Activated T-helper 1 cell treated with Interleukin-2 at 50 U/mL for 16 hours (primary cell): ENCODE data around the gene DEPDC7.
"Not testable (repeated sequence)": the region's sequence is repeated elsewhere in the genome, so short reads cannot be mapped to it uniquely, and the experiment has no call there.

Experiments
- DNase-seq: peaks from one replicate; pipeline ENCODE4 v3.0.0-alpha.2; 2020; ENCODE audit warnings: low read depth

The DEPDC7 gene

DNA sequence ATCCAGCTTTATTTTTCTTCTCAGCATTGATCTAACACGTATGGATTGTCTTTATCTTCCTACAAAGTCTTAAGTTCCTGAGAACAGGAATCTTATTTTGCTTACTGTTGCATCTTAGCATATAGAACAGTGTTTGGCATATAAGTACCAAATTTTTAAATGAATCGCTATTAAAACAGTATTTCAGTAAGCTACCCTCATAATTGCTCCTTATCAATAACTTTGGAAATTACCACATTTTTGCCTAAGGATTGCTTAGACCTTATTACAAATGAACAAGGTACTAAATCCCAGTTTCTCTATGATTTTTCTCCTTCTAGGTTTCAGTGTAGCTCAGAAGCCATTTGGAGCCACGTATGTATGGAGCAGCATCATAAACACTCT lies 9.7 kb downstream of the DEPDC7 start:
- no peak for DNase-seq

DNA sequence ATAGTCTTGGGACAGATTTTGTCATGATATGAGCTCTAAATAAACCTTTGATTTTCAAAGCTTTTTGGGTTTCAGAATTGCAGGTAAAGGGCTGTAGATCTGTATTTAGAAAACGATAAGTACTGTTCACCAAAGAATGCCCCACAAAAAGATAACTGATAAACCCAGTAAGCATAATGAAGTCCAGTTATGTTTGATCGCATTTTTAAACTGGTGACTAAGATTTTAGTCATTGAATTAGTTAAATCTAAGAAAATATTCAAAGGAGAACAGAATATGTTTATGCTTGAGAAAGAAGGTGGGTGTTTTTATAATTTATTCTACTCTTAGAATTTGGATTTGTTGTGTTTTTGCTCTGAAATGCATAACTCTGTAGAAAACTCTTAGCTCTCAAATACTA lies 11.6 kb downstream of the DEPDC7 start:
- no peak for DNase-seq

DNA sequence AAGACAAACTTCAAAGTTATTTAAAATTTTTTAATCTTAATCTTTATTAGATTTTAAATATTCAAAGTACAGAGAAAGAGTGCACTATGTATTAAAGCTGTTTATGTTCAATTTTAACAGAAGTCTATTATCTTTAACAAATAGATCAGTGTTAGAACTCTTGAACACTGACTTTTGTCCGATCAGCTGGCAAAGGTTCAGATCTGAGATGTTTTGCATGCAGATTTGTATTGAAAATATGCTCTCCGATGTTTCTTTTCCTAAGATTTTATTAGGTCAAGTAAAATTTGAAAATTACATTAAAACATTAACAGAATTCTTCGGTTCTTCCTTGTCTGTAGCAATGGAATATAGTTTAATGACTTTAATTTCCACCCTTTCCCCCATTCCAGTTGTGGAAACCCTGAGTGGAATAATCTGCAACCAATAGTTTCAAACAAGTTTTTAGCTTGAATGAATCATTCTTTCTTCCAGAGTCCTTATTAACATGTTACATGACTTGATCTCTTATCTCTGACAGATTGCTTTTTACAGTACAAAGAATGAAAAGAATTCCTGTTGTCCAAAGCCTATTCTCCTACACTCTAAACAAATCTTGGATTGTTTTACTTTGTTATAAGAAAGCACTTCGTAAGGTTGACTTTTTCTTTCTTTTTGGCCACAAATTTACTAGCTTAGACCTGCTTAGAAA lies 12.3 kb downstream of the DEPDC7 start:
- DNase-seq = no peak

DNA sequence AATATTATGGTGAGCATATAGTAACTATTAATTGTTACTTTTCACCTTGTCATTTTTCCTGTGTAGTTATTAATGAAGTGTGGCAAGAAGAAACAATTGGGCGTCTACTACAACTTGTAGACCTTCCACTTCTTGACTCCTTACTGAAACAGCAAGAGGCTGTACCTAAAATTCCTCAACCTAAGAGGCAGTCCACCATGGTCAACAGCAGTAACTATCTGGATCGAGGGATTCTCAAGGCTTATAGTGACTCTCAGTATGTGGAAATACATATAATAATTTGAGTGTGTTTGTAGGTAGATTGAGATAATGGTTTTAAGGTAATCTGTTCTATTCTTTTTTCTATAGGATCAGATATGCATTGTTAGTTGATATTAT lies 12.8 kb downstream of the DEPDC7 start:
- DNase-seq = no peak

DNA sequence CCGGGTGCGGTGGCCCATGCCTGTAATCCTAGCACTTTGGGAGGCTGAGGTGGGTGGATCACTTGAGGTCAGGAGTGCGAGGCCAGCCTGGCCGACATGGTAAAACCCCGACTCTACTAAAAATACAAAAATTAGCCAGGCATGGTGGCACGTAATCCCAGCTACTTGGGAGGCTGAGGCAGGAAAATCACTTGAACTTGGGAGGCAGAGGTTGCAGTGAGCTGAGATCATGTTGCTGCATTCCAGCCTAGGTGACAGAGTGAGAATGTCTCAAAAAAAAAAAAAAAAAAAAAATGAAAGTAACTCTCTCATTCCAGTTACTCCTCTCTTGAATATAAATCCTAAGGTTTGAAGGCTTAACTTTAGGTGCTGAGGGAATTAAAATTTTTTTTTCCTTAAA lies 13.5 kb downstream of the DEPDC7 start:
- DNase-seq = not testable (repeated sequence)

DNA sequence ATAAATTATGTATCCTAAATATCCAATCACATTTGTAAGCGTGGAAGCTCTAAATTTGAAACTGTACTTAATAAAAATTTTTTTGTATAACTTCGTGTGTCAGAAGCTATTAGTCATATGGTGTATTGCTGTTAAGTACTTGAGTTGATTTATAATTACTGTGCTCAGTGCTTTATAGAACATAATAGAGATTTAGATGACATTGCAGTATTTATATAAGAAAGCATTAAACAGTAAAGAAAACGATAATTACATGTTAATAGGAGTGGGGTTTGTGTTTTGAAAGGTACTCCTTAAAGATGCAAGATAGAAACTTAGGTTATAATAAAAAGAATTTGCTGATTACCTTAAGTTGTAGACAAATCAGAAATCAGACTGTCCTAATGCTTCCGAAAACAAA lies 17.8 kb downstream of the DEPDC7 start:
- DNase-seq = no peak

DNA sequence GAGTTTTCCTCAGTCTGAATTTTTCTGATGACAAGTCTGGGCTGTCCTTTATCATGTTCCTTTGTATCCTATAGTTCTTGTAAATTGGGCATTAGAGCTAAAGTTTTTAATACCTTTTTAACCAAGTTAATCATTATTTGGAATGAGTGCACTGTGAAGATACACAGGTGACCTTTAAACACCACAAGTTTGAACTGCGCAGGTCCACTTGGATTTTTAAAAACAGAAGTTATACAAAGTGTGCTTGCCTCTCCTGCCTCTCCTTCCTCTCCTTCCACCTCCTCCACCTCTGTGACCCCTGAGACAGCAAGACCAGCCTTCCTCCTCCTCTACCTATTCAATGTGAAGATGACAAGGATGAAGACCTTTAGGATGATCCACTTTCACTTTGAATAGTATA lies 19.3 kb downstream of the DEPDC7 start:
- DNase-seq = no peak

DNA sequence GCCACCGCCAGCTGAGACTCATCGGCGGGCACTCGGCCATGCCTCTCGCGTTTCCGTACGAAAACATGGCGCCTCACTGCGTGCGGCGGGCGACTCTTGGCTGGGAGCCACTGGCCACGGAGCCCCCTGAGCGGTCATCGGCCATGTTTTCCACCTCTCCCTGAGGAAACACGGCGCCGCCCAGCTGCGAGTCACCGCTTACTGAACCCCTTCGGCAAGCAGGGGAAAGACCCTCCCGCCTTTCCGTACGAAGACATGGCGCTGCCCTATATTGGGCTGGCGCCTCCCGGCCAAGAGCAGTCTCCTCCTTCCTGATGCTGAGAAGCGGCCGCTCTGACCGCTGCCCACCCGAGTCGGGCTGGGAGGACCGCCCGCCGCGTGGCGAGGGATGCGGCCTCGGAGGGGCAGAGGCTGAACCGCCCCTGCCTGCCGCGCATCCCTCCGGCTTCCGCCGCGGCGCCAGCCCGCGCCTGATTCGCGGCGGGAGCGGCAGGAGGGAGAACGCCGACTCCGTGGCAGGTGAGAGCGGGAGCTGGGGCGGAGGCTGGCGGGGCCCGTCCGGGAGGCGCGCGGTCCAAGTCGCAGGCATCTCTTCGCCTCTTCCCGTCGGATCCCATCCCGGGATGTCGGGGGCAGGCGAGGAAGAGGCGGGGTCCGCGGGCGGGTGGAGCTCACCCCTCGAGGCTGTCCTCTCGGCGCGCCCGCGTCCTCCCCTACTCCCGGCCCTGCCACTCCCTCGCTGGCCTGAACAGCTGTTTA lies 23.8 kb downstream of the DEPDC7 start, which contains the start of gene TCP11L1:
TSS of gene TCP11L1 (plus strand) at position 299 of the 759 bp plus-strand sequence. CDS start 4,202 bp downstream, outside the sequence.
- peak; percentile 72 for DNase-seq

DNA sequence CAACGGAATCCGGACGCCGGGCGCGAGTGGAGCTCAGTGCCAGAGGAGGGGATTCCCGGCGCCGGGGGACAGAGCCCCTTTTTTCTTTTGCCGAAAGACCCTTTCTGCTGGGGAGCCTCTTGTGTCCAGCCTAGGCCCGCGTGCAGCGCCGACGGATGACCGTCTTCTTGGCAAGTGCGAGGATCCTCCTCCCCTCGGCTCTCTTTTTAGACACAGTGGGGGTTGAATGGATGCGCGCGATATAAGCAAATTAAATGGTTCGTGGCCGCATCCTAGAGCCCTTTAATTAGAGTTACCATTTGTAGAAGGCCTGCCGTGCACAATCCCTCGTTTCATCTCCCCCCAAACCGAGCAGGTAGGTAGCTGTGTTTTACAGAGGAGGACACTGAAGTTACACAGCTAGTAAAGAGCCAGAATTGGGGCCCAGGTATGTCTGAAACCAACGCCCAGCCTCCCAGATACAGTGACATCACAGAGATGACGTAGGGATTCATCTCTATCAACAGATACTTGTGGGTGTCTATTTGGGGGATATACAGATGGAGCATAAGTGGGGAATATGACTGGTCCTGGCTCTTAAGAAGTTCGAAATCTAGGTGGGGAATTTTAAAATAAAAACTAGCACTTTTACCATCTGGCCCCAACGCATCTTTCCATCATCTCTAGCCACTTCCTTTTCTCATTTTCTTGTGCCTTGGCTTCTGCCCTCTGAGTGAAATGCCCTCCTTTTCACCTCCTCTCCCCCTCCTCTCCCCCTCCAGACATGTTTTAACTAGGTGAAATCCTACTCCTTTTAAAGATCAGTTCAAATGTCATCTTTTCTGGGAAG lies 24.6 kb downstream of the DEPDC7 start:
- no peak for DNase-seq

DNA sequence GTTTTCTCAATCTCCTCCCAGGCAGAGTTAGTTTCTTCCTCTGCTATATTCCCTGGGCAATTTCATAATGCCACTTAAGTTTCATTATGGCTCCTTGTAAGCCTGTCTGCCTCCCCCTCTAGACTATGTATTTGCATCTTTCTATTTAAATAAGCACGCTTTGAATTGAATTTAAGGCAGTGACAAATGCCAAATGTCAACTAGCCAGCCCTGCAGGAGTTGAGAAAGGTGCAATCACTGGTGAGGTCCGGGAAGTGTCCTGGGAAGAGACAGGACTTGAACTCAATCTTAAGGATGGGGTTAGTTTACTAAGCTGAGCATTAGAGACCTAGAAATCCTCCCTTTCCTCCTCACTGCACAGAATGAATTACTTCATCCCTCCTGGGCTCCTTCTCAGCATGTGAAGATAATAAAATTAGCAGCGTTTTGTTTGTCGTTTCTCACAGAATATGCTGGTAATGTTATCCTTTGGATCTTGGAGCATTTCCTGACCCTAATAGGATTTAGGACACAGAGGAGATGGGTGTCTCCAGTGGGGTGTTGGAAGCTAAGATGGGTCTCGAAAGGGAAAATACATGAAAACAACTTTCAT lies 25.3 kb downstream of the DEPDC7 start:
- DNase-seq = no peak

DNA sequence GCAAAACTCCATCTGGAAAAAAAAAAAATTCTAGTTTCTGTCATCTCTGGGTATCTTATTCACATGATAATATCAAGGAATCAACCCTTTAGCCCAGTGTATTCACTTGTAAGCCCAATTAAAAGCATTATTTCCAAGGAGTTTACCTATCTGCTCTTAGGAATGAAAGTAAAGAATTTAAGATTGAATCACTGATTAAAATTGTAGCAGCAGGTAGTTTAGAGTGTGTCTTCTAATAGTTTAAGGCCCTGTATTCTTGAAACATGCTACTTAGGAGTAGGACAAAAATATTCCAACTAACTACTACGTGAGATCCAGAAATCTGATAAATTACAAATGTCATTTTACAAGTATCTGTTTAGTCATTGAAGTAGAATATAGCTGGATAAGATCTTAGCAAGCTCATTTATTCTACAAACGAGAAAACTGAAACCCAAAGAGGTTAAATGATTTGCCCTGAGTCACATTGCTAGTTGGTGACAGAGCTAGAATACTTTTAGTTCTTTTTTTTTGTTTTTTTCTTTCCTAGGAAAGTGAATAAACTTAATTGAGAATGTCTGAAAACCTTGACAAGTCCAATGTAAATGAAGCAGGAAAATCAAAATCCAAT lies 27.6 kb downstream of the DEPDC7 start:
- DNase-seq = no peak

DNA sequence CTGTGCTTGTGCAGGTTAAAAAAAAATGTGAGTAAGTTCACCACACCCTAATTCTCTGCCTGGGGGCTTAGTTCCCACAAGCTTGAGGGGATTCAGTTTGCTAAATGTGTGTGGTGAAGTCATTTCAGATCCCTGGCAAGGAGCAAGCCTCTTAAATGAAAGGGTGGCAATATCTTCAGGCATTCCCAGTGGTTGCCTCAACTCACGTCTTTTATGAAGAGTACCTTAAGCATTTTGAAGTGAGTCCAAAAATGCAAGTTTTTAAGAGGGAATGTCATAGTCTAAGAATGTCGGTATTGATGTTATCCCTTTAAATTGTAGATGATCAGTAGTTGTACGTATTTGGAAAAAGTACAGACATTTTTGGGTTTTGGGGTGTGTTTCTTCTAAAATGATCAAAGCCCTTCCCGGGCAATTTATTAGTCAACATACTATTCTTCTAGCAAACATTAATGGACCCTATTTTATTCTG lies 28.6 kb downstream of the DEPDC7 start:
- DNase-seq = no peak

DNA sequence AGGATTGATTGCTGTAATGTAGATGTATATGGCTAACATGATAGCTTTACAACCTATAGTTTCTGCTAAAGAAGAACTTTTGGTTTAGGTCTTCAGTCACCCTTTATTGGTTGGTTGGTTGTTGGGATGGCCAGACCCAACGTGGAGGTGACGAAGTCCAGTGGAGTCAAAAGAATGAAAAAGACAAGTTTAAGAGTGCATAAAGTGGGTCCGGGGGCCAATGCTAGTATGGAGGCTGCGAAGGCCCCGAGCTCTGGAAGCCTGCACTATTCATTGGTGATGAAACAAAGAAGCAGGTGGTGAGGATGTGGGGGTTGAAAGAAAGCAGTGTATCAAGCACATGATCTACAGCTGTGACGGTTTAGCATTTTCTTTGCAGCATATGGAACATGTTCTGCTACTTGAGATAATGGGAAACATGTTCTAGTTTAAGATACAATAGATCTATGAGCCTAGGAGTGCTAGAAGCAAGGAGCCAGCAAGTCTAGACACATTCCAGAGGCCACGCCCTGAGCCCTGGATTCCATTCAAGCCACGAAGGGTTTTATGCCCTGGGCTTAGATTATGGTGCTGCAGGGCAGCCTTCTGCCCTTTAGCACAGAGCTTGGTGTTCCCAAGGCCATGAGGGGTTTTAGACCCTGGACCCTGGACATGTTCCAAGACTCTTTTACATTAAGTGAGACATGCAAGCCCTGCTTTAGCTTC lies 30.0 kb downstream of the DEPDC7 start:
- no peak for DNase-seq

DNA sequence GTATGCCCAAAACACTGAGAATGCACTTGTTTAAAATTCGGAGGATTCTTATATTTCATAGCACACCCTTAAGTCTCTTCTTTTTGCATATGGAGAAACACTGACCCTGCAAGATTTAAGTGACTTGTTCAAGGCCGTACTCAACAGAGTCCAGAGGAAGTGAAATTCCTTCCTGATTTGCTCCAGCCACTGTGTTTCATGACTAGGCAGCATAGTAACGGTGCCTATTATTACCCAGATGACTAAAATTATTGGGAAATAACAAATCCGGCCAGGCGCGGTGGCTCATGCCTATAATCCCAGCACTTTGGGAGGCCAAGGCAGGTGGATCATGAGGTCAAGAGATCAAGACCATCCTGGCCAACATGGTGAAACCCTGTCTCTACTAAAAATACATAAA lies 33.0 kb downstream of the DEPDC7 start:
- DNase-seq = not testable (repeated sequence)

DNA sequence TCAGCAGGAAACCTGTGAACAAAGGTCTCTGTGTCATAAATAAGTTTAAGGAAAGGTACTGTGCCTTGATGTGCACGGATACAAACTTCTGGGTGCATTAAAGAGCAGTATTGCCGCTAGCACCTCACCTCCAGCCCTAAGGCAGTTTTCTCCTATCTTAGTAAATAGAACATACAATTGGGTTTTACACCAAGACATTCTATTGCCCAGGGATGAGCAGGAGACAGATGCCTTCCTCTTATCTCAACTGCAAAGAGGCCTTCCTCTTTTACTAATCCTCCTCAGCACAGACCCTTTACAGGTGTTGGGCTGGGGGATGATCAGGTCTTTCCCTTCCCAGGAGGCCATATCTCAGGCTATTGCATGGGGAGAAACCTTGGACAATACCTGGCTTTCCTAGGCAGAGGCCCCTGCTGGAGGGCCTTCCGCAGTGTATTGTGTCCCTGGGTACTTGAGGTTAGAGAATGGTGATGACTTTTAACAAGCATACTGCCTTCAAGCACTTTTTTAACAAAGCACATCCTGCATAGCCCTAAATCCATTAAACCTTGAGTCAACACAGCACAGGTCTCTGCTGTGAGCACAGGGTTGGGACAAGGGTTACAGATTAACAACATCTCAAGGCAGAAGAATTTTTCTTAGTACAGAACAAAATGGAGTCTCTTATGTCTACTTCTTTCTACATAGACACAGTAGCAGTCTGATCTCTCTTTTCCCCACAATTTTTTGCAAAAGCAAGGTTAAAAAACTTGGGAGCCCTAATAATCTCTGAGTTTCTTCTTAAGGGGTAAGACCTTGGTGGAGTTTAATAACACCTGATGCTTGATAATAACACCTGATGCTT lies 34.1 kb downstream of the DEPDC7 start:
- not testable (repeated sequence) for DNase-seq

DNA sequence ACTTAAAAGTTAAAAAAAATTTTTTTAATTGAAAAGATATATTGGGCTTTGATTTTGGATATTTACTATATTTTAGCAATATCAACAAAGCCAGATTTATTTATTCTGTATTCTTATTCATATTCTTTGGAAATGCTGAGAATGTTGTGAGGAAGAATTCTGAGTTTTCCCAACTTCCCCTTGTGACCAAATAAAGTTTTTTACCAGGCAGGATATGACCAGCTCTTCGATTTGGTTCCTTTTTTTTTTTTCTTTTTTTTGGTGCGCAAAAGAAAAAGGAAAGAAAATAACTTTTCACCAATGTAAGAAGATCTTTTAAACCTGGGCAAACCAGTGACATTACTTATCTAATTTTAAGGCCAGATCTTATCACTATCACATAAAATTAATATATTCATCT lies 36.6 kb downstream of the DEPDC7 start:
- DNase-seq = no peak

DNA sequence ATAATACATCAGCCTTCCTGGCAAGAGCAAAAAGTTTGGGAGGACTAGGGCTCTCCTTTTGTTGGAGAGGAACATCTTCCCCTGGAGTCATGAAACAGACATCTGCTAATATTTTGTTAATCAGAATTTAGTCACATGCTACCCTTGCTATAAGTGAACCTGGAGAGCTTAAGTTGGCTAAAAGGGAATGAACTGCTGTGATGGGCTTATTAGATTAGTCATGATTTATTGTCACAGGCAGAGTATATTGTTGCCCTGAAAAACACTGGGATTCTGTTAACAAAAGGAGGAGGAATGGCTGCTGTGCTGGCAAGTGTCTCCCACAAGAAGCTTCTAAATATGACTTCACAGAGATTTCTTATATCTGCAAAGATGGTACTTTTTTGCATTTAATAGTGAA lies 39.7 kb downstream of the DEPDC7 start:
- no peak for DNase-seq

DNA sequence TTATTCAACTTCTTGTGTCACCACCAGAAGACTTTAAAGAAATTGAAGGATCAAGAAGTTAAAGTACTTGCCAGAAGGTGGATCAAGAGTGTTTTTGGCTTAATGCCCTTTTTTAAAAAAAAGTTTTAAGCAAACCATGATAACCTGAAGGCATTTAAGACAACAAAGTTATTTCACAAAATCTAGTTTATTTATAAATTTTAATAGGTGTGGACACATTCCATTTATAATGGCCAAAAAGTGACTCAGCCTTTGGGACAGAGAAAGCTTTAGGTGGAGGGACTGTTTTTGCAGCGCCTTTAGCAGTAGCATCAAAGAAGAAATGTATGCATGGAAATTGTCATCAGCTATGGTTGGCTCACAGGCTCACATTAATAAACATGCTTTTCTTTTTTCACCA lies 41.6 kb downstream of the DEPDC7 start:
- DNase-seq = no peak

DNA sequence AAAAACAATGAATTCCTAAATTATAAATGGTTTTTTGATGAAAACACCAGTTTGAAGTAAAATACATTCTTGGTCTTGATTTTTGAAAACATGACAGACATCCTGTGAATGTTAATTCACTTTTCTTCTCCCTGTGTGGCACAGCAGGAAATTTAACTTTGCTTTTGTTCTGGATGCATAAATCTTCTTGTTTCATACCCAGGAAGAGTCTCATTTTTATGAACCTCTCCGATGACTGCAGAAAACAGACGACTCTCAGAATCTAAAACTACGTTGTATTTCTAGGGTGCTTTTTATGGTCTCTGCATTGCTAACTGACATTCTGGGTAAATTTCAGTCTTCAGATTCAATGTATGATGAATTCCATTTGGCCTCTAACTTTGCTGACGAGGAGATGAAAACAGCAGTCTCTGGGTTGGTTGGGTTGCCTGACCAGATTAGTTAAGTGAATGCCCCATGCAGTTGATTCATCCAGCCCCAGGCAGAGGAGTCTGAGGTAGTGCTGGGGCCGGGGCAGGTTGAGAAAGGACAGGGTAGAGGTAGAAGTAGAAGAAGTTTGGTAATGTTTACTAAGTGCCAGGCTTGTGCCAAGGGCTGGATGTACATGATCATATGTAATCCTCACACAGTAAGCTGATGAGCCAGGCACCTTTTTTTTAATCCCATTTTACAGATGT lies 43.8 kb downstream of the DEPDC7 start:
- no peak for DNase-seq

DNA sequence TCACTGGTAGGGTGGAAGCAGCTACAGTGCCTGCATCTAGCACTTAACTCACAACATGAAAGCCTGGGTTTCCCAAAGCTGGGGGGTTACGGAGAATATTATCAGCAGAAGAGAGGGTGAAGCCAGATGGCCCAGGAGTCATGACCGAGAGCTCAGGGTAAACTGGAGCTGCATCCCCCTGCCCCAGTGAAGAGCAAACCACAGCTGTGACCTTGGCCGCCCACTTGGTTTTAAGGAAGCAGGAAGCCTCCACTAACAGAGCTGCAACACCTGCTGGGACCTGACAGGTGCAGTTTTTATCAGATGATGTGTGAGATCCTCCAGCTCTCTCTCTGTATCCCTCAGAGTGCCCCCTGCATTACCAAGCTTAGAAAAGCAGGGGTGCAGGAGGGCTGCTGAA lies 44.6 kb downstream of the DEPDC7 start:
- no peak for DNase-seq
